B cell (primary cell): Measurements from ENCODE around the gene SEL1L. TPM values are rescaled to one million over a fixed set of nuclear protein-coding genes. Genes with fewer than 3 reads are reported as not detected.

ENCODE experiments used
- ATAC-seq: fragments of 200-7000 bp; cut with Tn5 transposase; one replicate; pipeline ENCODE4 v1.10.0; 2021; ENCODE audit warnings: low read depth, mild to moderate bottlenecking, moderate number of reproducible peaks, moderate library complexity
- CTCF ChIA-PET: fragments of 350-600 bp; sonication (Branson Sonifier 250); formaldehyde crosslinking; loops from one replicate; lab custom pipeline; 2021; ENCODE audit warnings: antibody characterized with exemption, inconsistent platforms; lab: Charles Lee
- POLR2A ChIA-PET: fragments of 350-600 bp; sonication (Branson Sonifier 250); formaldehyde crosslinking; loops from one replicate; lab custom pipeline; 2021; ENCODE audit warnings: antibody characterized with exemption; lab: Charles Lee
- DNase-seq: peaks from one replicate; pipeline ENCODE4 v3.0.0; 2013
- H2AFZ ChIP-seq: 2 replicates; pipeline ENCODE4 v1.6.1; 2012; ENCODE audit warnings: mild to moderate bottlenecking, low read depth, low read length; ENCODE audit not compliant: insufficient read depth, poor library complexity, severe bottlenecking
- H3K27ac ChIP-seq, 2 donors: 1 replicate in 1 of 2; 2 replicates in 1 of 2; pipeline ENCODE4 v1.5.1; 2012 to 2013; ENCODE audit warnings: low read length in 2 of 2, mild to moderate bottlenecking in 2 of 2, moderate library complexity in 1 of 2
- H3K27me3 ChIP-seq, 4 experiments: fragments of 200-600 bp in 1 of 4; sonication (generic) in 1 of 4; replicated peaks in 1 of 4; 1 replicate in 2 of 4; 2 replicates in 2 of 4; pipeline versions ENCODE4 v1.6.1 to v1.7.0; 2013 to 2016; ENCODE audit warnings: low read length in 3 of 4, mild to moderate bottlenecking in 2 of 4, mixed read lengths in 1 of 4, moderate library complexity in 1 of 4; ENCODE audit not compliant: insufficient read depth in 4 of 4, control insufficient read depth in 3 of 4; ENCODE audit errors: control extremely low read depth in 1 of 4
- H3K36me3 ChIP-seq, 2 experiments: replicated peaks in 1 of 2; 1 replicate in 1 of 2; 2 replicates in 1 of 2; pipeline versions ENCODE4 v1.6.1 to v1.7.1; 2013; ENCODE audit warnings: low read length in 1 of 2; ENCODE audit not compliant: insufficient read depth in 2 of 2, control insufficient read depth in 1 of 2; ENCODE audit errors: control extremely low read depth in 1 of 2, extremely low read depth in 1 of 2
- H3K4me1 ChIP-seq, 2 donors: fragments of 200-600 bp in 1 of 2; sonication (generic) in 1 of 2; 1 replicate in 1 of 2; 2 replicates in 1 of 2; pipeline versions ENCODE4 v1.5.1 to v1.6.1; 2013 to 2017; ENCODE audit warnings: low read length in 2 of 2; ENCODE audit not compliant: control insufficient read depth in 2 of 2, insufficient read depth in 2 of 2
- H3K4me2 ChIP-seq: replicated peaks from 2 replicates; pipeline ENCODE3; 2012; ENCODE audit warnings: mild to moderate bottlenecking, low read depth, low read length; ENCODE audit not compliant: poor library complexity, severe bottlenecking
- H3K4me3 ChIP-seq, 5 experiments: fragments of 200-600 bp in 1 of 5; sonication (generic) in 1 of 5; 1 replicate in 3 of 5; 2 replicates in 2 of 5; pipeline versions ENCODE4 v1.5.1 to v1.7.0; 2011 to 2016; ENCODE audit warnings: low read length in 4 of 5, mild to moderate bottlenecking in 4 of 5, low read depth in 2 of 5, control low read depth in 1 of 5, moderate library complexity in 1 of 5; ENCODE audit not compliant: insufficient read depth in 1 of 5; ENCODE audit errors: control extremely low read depth in 1 of 5, extremely low read depth in 1 of 5
- H3K79me2 ChIP-seq: fragments of 200-600 bp; sonication (generic); one replicate; pipeline ENCODE4 v1.6.0; 2016; ENCODE audit warnings: low read length; ENCODE audit not compliant: control insufficient read depth, insufficient read depth
- H3K9ac ChIP-seq: fragments of 200-600 bp; sonication (generic); 2 replicates; pipeline ENCODE4 v1.6.1; 2017; ENCODE audit warnings: mild to moderate bottlenecking, low read length, moderate library complexity
- H3K9me3 ChIP-seq, 3 donors: one replicate each; pipeline versions ENCODE4 v1.6.1 to v1.7.1; 2013; ENCODE audit warnings: low read length in 2 of 3; ENCODE audit not compliant: control insufficient read depth in 2 of 3, insufficient read depth in 1 of 3; ENCODE audit errors: control extremely low read depth in 1 of 3
- H4K20me1 ChIP-seq: 2 replicates; pipeline ENCODE4 v1.6.0; 2012; ENCODE audit warnings: mild to moderate bottlenecking, low read length; ENCODE audit not compliant: insufficient read depth, control insufficient read depth, poor library complexity, severe bottlenecking
- H3K27ac Mint-ChIP-seq: one replicate; pipeline ENCODE4 v1.8.0; 2021; ENCODE audit warnings: mixed read lengths
- H3K27me3 Mint-ChIP-seq: one replicate; pipeline ENCODE4 v1.8.0; 2021; ENCODE audit warnings: mixed read lengths
- H3K4me1 Mint-ChIP-seq: one replicate; pipeline ENCODE4 v1.8.0; 2021; ENCODE audit warnings: mixed read lengths
- H3K4me3 Mint-ChIP-seq: one replicate; pipeline ENCODE4 v1.8.0; 2021; ENCODE audit warnings: mixed read lengths
- H3K9me3 Mint-ChIP-seq: one replicate; pipeline ENCODE4 v1.8.0; 2022; ENCODE audit warnings: mixed read lengths; ENCODE audit not compliant: insufficient read depth
- CTCF ChIP-seq: fragments of 200-600 bp; IDR thresholded peaks from one replicate; pipeline ENCODE4 v1.8.0; 2022; ENCODE audit warnings: antibody characterized with exemption, mild to moderate bottlenecking
- EZH2 ChIP-seq: IDR thresholded peaks from 2 replicates; pipeline ENCODE4 v1.6.1; 2012; ENCODE audit warnings: borderline replicate concordance, low read depth, mild to moderate bottlenecking, moderate library complexity, low read length; ENCODE audit not compliant: insufficient read depth, poor library complexity, severe bottlenecking
- WGBS: methylation state at CpG from one replicate; pipeline ENCODE4 v1.1.5; 2013; ENCODE audit warnings: missing lambda C conversion rate; ENCODE audit not compliant: insufficient coverage; 5-methylcytosine and 5-hydroxymethylcytosine counted together
- intact Hi-C: fragments of 100-400 bp; cut with micrococcal nuclease; formaldehyde crosslinking; loops from one replicate; pipeline ENCODE4 v1.10.0; 2022
- polyA plus RNA-seq: library from polyadenylated mRNA; depleted of rRNA; stranded (reverse); fragments of >200 nt; gene quantifications from 2 replicates; pipeline ENCODE4 v1.2.3, GENCODE V29; 2012
- total RNA-seq, 2 donors: library from RNA; stranded (reverse); fragments of 120-200 nt in 1 of 2; gene quantifications; 1 replicate in 1 of 2; 2 replicates in 1 of 2; pipeline versions ENCODE4 v1.2.3 to v1.2.4, GENCODE V29; 2013 to 2022

SEL1L gene
- total and polyA plus RNA-seq, 2 donors (not counting 1 experiment from before 2014, with no cell fraction given): 7.3 to 50.0 TPM

GRCh38 chr14:81453166-81453766 is 80.4 kb downstream of the SEL1L start:
- Histone ChIP-seq H3K4me1 (peaks cover 0 to 3% of the 10 kb centered on the region in 2 donors), H3K9ac (no peak overlapping the region), H3K4me3 (no peak overlapping the region), H3K4me2 (peak overlapping the region; percentile 34), H3K79me2 (no peaks in the 10 kb centered on the region), H3K9me3 (no peaks in the 10 kb centered on the region), H3K27ac (no peak overlapping the region), H4K20me1 (no peaks in the 10 kb centered on the region), H3K27me3 (peaks cover 0 to 7% (median 0%) of the 10 kb centered on the region in 4 experiments), H3K36me3 (no peaks in the 10 kb centered on the region), H2AFZ (peak overlapping the region; percentile 60)
- ATAC-seq (peak; percentile 76), DNase-seq (peak; percentile 59)
- Mint-ChIP-seq H3K27ac (no peak overlapping the region), H3K4me3 (no peak overlapping the region), H3K9me3 (no peaks in the 10 kb centered on the region), H3K4me1 (peaks cover 8% of the 10 kb centered on the region), H3K27me3 (peaks cover 28% of the 10 kb centered on the region)
- WGBS: 63% methylated on average over 3 of the region's 8 CpGs
- POLR2A ChIA-PET: no interaction called here
- no peak for TF ChIP-seq EZH2
- TF ChIP-seq CTCF: peak; percentile 93
- intact Hi-C loops: loop anchor here (1.0 kb wide), 1 partner anchor 184 kb away; no protein-coding TSS in a partner anchor
- CTCF ChIA-PET: interaction anchor here (0.6 to 5.6 kb wide), 10 partner anchors 9 to 643 kb away, joined by 3 to 32 read pairs (median 6); partner anchors contain the start of gene TSHR
